SU-DHL-6 (cell line): ENCODE results near the gene MASP1.

ENCODE experiments used
- CTCF ChIP-seq: fragments of 200-600 bp; sonication (generic); IDR thresholded peaks from one replicate; pipeline ENCODE4 v1.5.1; 2017; ENCODE audit warnings: antibody characterized with exemption, mild to moderate bottlenecking, low read length, moderate library complexity; ENCODE audit not compliant: insufficient read depth, poor library complexity, severe bottlenecking
- EZH2phosphoT487 ChIP-seq: fragments of 200-600 bp; sonication (generic), shearing (Covaris generic); conservative IDR thresholded peaks from 2 replicates; pipeline ENCODE4 v1.6.1; 2018; ENCODE audit warnings: mild to moderate bottlenecking, antibody characterized with exemption, low read length, moderate library complexity, mixed read lengths

DNA sequence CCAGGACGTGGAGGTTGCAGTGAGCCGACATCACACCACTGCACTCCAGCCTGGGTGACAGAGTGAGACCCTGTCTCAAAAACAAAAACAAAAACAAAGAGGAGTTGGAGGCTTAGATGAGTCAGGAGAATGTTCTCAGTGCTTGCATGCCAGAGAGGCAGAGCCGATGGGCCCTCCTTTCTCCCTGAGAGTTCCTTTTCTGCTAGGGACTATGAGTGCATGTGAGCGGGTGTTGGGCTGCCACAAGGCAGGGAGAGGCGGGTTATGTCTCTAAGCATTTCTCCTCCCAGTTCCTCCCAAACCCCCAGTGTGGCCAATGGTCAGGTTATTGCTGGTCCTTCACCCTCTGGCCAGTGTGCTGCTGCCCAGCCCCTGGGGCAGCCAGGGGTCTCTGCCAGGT lies 49.1 kb downstream of the MASP1 start:
- TF ChIP-seq CTCF (no peak), EZH2phosphoT487 (no peak)
